GM18951 (cell line): ENCODE data around the gene RPL13.

Experiments
- POLR2A ChIP-seq: IDR thresholded peaks from 4 replicates; pipeline ENCODE4 v1.6.1; 2011; ENCODE audit warnings: mild to moderate bottlenecking; ENCODE audit not compliant: insufficient read length, insufficient read depth; ENCODE audit errors: extremely low read depth
- in situ Hi-C: fragments of 300-500 bp; cut with MboI; formaldehyde crosslinking; loops from one replicate; pipeline ENCODE4 v1.12.0; 2022; ENCODE audit warnings: low sequenced_read_pairs, mixed read lengths, inconsistent platforms; ENCODE audit not compliant: unreplicated experiment

Gene RPL13

GRCh38 chr16:89536371-89536770 lies 24.1 kb upstream of the RPL13 start:
- in situ Hi-C loops: no loop called here
- TF ChIP-seq POLR2A: no peak

GRCh38 chr16:89536886-89537548 lies 23.5 kb upstream of the RPL13 start:
- no peak for TF ChIP-seq POLR2A
- in situ Hi-C loops: no loop called here

- in situ Hi-C loops: no loop called here
- TF ChIP-seq POLR2A: no peak
Observed at GRCh38 chr16:89537549-89537925, 22.9 kb upstream of the RPL13 start.

GRCh38 chr16:89538286-89538685 lies 22.2 kb upstream of the RPL13 start:
- no peak for TF ChIP-seq POLR2A
- in situ Hi-C loops: no loop called here

- in situ Hi-C loops: no loop called here
- no peak for TF ChIP-seq POLR2A
Observed at GRCh38 chr16:89540557-89540956, 19.9 kb upstream of the RPL13 start.

GRCh38 chr16:89541792-89542191 lies 18.7 kb upstream of the RPL13 start:
- in situ Hi-C loops: no loop called here
- no peak for TF ChIP-seq POLR2A

GRCh38 chr16:89544113-89544512 lies 16.4 kb upstream of the RPL13 start:
- in situ Hi-C loops: no loop called here
- TF ChIP-seq POLR2A: no peak

GRCh38 chr16:89544713-89545043 lies 15.8 kb upstream of the RPL13 start:
- no peak for TF ChIP-seq POLR2A
- in situ Hi-C loops: no loop called here

GRCh38 chr16:89545044-89545830 lies 15.2 kb upstream of the RPL13 start:
- in situ Hi-C loops: no loop called here
- TF ChIP-seq POLR2A: no peak

GRCh38 chr16:89545831-89546574 lies 14.5 kb upstream of the RPL13 start:
- in situ Hi-C loops: no loop called here

GRCh38 chr16:89546781-89547180 lies 13.7 kb upstream of the RPL13 start:
- no peak for TF ChIP-seq POLR2A
- in situ Hi-C loops: no loop called here

More at GRCh38 chr16:89545831-89546574, 14.5 kb upstream of the RPL13 start:
- TF ChIP-seq POLR2A: no peak

- in situ Hi-C loops: no loop called here
- no peak for TF ChIP-seq POLR2A
Observed at GRCh38 chr16:89547291-89547690, 13.2 kb upstream of the RPL13 start.

GRCh38 chr16:89547860-89548259 lies 12.6 kb upstream of the RPL13 start:
- no peak for TF ChIP-seq POLR2A
- in situ Hi-C loops: no loop called here
